Fibroblast of skin of right biceps (primary cell): ENCODE measurements around the gene KIT.
A peak's percentile ranks its signal among the peaks of the same experiment; 100 is the strongest.
"Not testable (repeated sequence)": the region's sequence is repeated elsewhere in the genome, so short reads cannot be mapped to it uniquely, and the experiment has no call there.

Experiments
- DNase-seq: peaks from one replicate; pipeline ENCODE4 v3.0.0-alpha.2; 2013

Gene KIT

GRCh38 chr4:54657551-54658251, at the start of gene KIT:
Gene KIT (plus strand): TSS chr4:54657957. CDS start chr4:54658015, 58 bp downstream.
- peak; percentile 47 for DNase-seq

DNA sequence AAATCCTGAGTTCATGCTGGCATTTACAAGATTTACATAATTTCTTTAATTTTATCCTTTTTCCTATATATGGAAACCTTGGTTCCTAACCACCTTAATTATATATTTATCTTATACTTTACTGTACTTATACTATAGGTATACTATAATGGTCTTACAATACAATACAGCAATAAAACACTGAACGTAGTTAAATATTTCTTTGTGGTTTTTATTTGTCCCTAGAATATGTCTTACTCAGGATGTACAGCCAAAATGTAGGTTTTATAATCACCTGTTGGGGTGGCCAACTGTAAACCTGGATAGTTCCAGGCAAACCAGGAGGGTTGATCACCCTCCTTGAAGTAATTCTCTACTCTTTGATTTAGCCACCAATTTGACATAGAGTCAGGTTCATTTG, 48.4 kb upstream of the KIT start:
- no peak for DNase-seq

- peak; percentile 23 for DNase-seq
Measured at GRCh38 chr4:54614149-54614548, 43.6 kb upstream of the KIT start.

- no peak for DNase-seq
Measured at GRCh38 chr4:54620773-54621172, 37.0 kb upstream of the KIT start.

DNA sequence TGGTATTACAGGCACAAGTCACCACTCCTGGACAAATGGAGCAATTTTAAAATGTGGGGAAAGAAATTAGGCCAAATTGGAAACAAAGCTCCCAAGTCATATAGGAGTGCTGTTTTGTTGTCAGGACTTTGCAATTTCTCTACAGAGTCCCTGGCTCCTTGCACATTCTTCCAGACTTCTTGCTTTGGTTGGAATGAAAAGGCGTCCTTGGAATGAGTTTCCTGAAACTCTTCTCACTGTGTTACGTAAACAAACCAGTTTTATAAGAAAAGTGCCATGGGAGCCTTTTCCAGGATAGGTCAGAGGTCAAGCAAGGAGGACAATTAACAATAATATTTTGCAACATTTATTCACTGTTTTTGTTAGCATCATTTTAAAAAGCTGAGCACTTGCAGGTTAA, 32.4 kb upstream of the KIT start:
- DNase-seq: no peak

- no peak for DNase-seq
Measured at GRCh38 chr4:54626113-54626512, 31.6 kb upstream of the KIT start.

- no peak for DNase-seq
Measured at GRCh38 chr4:54632537-54632936, 25.2 kb upstream of the KIT start.

GRCh38 chr4:54633102-54633740, 24.5 kb upstream of the KIT start:
- not testable (repeated sequence) for DNase-seq

- no peak for DNase-seq
Measured at GRCh38 chr4:54635318-54635717, 22.4 kb upstream of the KIT start.

GRCh38 chr4:54637325-54637724, 20.4 kb upstream of the KIT start:
- DNase-seq: no peak

GRCh38 chr4:54641101-54641500, 16.7 kb upstream of the KIT start:
- DNase-seq: not testable (repeated sequence)

DNA sequence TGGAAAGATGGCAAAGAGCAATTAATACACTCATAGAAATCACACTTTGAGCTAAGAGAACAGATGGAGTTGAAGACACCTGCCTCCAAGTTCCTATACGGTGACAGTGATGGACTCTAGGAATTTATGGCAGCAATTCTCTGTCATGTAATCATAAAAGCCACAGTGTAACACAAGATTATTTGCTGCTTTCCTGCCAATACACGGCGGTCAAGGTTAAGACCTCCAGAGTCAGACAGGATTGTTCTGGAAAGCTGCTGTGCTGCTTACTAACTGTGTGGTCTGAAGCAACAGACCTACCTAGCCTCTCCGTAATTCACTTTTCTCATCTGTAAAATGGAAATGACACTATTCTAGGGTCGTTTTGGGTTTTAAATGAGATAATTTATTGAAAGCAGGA, 14.6 kb upstream of the KIT start:
- no peak for DNase-seq

DNA sequence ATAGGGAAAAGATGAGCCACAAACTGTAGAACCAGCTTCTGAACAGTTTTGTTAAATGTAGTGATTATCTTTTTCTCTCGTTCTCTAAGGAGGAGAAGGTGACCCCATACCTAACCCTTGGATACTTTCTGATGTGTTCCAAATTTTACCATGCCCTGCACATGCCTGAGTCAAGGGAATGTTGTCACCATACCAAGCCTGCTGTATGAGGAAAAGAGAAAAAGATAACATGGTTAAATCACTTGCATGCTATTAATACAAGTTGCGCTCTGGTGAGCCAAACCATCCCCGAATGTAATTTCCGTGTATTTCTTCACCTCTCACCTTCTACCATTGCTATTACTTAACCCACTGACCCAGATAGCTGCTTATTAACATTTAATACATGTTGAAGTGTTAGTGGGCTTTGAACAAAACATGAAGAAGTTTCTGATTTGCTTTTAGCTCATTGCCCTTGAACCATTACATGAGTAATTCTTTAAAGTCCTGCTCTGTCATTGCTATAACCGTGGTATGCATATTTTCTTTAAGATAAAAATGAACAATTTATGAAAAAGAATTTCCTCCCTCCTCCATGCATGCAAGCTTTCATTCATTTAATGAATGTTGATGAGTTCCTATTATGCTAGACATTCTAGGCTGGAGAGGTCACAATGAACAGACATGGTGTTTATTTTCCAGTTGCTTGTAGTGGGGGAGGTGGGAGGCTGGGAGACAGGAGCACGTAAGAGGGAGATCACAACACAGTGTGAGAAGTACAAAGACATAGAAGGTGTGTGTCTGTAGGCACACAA, 13.6 kb upstream of the KIT start:
- peak; percentile 59 for DNase-seq

DNA sequence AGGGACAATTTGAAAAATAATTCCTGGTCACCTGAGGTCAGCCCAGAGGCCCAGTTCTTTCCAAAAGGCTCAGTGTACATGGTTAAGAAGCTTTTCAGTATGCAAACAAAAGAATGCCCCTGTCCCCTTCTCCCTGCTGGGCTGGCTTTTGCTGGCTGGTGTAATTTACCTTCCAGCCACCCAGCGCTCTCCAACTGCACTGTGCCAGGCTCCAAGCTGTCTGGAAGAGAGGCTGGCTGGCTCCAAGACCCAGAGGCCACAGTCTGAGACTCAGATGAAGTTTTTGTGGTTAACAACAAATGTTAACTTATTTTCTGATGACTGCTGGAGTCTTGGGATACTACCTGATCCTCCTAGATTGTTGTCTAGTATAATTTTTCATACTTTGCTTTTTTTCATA, 11.9 kb upstream of the KIT start:
- no peak for DNase-seq

DNA sequence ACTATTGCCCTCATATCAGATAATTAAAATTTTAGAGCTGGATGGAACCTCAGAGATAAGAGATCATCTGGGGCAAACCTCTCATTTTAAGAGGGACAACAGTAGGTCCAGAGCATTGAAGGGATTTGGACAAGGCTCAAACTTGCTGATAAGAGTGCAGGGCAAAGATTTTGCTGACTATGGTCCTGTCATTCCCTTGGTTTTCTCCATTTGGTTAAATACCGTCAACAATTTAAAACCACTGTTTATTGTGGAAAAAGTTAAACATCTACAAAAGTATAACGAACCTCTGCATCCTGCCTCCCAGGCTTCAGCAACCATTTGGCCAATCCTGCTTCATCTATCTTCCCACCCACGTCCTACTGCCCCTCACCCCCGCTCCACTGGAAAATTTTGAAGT, 10.7 kb upstream of the KIT start:
- no peak for DNase-seq

DNA sequence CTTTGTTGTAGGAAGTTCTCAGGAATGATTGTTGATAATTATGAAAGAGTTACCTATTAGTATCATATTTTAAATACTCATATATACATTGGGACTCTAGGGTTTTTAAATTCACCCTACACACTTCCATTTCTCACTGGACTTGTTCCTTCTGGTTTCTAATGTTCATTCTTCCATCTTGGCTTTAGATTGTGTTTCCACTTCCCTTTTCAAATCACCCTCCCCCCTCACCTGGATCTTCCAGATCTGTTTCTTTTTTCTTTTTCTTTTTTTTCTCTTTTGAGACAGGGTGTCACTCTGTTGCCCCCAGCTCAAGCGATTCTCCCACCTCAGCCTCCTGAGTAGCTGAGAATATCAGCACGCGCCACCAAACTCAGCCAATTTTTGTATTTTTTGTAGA, 6.7 kb upstream of the KIT start:
- no peak for DNase-seq

GRCh38 chr4:54654753-54655152, 3.0 kb upstream of the KIT start:
- DNase-seq: no peak

DNA sequence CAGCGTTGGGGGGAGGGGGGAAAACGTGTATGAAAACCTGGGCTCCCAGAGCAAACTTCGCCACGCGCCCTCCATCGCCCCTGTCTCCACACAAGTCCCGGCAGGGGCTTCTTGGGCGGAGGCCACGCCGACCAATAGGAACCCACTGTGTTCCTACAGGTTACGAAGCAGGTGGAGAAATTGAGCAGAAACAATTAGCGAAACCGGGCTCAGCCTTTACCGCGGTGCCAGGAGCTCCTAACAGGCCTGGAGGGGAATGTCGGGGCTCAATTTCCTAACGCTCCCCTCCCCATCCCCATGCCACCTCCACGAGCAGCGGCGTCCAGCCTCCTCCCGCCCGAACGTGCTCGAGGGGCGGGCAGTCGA, 589 bp upstream of the KIT start:
- no peak for DNase-seq

DNA sequence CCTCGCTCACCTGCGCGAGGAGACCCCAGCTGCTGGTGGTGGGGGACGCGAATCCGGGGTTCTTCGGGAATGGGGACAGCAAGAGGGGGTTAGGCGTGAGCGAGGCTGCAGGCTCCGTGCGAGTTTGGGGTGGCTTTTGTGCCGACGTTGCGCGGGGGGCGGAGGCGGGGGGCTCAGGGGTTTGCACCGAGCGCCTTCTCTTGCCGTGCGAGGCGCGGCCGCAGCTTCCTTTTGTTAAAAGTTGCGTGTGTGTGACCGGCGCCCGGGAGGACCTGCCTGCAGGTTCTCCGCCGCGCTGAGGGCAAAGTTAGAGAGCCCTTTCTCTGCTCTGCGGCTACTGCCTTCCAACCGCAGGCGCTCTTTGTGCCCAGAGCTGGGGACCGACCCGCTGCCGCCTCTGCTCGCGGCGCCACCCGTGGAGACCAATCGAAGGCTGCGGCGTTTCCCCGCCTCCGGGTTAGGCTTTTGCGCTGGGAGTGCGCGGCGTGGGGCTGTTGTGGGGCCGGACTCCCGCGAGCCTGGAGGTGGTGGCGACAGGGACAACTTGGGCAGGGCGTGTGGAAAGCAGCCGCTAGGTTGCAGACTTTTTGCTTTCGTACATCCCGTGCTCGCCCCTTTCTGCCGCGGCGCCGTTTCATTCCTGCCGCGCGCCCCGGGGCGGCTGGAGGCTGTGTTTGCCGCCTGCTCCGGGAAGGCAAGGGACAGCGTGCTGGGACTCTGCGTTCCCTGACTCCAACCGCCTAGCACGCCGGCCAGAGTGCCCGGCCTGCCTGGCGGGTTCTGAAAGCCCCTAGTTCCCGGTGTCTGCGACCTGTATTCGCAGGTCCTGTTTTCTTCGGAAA, 716 bp downstream of the KIT start:
- peak; percentile 63 for DNase-seq

DNA sequence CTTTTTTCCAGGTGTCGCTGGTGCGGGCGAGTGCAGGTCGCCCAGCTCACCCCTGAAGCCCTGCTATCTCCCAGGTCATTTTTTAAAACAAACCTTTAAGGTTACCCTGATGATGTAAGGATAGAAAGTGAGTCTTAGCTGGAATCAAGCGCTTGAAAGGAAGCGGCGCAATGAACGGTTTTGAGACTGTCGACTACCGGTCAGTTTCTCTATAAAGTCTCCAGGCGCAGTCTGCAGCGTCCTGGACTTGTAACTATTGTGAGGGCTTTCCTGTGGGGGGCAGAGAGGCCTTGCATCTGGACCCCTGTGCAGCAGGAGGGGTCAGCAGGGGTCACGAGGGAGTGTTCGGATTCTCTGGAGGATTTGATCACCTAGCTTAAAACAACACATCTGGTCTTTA, 1.6 kb downstream of the KIT start:
- DNase-seq: no peak

GRCh38 chr4:54659749-54660535, 2.2 kb downstream of the KIT start:
- DNase-seq: no peak

GRCh38 chr4:54660591-54660990, 2.8 kb downstream of the KIT start:
- peak; percentile 45 for DNase-seq
